ENCODE data around the gene KCNT1.

The KCNT1 gene

DNA sequence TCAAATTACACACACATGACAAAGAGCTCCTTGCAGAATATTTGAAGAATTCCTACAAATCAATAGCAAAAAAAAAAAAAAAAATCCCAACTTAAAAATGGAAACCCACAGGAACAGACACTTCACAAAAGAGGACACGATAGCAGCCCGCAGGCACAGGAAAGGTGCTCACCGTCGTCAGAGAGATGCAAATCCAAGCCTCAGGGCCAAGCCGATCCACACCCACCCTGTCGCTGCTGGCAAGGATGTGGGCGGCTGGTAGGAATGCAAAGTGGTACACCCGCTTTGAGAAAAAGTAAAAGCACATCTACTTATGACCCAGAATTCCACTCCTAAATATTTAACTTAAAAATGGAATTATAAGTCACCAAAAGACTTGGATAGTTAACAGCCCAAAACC lies 28.0 kb upstream of the KCNT1 start:
- DNase-seq, result no peak

DNA sequence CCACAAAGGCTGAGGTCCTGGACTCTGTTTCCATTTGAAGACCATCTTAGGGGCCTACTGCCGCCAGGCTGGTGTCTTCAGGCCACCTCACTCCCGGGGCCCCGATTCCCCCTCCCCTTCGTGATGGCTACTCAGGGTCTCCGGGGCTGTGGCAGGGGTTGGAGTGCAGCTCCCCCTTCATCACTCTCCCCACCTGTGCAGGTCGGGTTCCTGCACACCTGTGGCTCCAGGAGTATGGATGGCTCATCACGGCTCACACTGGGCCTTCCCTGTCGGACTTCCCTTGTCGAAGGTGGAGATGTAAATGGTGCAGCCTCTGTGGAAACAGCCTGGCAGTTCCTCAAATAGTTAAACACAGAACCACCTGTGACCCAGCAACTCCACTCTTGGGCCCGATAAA lies 27.0 kb upstream of the KCNT1 start:
- no peak for DNase-seq

DNA sequence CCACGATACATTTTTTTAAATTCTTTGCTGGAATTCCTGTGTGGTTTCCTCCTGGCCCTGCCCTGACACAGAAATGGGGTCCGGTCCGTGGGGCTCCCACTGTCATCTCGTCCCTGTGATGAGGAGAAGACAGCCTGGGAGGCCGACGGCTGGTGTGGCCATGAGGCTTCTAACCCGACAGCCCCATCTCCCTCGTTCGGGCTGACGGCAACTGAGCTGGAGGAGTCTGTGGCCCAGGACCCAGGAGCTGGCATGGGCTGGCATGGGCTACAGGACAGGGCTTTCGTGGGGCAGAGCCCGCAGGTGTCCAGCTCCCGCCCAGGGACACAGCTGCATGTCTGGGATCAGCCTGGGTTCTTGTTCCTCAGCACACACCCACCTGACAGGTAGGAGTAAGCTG lies 25.1 kb upstream of the KCNT1 start:
- no peak for DNase-seq

DNA sequence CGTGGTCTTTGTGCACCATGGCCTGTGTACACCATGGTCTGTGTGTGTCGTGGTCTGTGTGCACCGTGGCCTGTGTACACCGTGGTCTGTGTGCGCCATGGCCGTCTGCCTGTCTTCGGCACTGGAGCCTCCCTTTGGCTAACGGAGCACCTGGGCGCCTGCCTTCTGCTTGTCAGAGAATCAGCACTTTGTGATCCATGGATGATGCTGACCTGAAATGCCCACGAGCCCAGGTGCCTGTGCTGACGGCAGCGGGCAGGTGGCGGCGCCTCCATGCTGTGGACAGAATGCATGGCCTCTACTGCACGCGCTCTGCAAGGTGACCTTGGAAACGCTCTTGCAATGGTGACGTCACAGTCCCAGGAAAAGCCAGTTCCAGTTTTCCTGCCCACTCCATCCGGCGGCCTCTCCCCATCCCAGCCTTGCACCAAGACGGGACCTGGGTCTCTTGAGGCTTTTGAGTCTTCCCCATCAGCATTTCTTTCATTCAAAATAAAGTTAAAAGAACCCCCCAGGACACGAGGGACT lies 24.3 kb upstream of the KCNT1 start:
- DNase-seq, result no peak

DNA sequence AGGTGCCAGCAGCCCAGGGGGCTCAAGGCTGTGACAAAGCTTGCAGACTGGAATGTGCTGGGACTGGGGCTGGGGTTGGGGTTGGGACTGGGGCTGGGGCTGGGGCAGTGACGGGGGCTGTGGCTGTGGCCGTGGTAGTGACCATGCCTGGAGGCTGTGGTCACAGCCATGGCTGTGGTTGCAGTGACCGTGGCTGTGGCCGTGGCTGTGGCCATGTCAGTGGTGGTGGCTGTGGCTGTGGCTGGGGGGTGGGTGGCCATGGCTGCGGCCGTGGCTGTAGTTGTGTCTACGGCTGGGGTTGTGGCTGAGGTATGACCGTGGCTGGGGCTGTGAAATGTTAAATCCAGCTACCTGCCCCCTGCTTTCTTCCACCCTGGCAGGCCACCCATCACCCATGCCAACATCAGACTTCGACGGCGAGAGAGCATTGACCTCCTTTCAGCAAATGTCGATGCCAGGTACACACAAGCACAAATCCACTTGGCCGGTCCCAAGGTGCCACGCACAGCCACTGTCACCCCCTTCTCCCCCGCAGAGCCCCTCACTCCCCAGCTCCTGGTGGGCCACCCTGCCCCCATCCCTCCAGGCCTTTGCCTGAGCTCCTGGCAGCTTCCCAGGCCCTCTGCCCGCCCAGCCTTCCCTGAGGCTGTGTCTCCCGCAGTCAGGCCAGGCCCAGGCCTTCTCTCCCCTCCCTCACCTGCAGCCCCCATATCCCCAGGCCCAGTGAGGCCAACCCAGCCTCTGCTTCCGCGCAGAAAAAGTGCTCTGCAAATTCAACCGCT lies 23.6 kb upstream of the KCNT1 start:
- no peak for DNase-seq

DNA sequence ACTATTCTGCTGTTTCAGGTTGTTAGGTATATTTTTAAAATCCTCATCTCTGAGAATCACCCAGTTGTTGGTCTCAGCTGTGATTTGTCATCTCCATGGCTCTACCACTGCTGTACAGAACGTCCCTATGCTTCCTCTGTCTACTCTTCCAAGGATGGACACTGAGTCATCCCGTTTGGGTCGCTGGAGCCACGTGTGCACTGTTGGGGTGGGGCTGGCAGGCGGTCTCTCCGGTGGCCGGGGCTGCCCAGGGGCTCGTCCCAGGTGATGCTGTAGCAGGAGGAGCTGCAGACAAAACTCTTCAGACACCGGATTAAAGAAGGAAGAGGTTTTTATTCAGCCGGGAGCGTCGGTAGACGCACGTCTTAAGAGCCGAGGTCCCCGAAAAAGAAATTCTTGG lies 21.9 kb upstream of the KCNT1 start:
- DNase-seq, result no peak

DNA sequence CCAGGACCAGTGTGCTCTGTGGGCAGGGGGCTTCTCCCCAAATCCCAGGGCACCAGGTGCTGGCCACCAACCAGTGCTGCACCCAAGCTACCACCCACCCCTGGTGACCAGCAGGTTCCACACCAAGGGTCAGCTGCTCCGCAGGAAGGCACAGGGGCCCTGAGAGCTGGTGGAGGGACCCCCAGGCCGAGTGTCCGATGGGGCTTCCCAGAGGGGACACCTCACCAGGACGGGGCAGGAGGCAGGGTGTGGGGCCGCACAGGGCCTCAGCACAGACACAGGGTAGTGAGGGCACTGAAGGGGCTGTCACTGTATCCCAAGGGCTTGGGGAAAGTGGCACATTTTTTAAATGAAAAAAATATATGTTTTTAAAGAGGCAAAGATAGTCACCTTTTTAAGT lies 20.8 kb upstream of the KCNT1 start:
- DNase-seq, result no peak

DNA sequence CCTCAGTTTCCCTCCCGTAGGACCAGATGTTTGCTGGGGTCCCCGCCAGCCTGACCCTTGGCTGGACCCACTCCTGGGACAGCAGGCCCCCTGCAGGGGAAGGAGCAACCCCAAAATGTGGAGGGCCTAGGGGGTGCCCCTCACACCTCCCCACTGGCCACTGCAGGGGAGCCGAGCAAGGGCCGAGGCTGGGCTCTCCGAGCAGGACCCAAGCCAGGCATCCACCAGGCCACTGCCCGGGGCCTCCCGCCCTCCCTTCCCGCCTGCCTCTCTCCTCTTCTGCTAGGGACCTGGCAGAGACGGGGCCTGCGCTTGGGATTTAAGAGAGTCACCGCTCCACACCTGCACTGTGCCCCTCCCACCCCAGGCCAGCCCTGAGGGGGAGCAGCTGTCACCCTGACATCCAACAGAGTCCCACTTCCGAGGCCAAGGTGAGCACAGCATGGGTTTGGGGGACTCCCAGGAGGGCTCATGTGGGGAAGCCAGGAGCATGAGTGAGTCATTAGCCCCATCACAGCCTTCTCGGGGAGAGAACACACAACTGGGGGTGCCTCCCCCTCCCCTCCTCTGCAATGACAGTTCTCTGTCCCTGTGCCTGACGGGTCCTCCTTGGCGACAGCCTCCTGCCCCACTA lies 18.5 kb upstream of the KCNT1 start:
- DNase-seq, result no peak

DNA sequence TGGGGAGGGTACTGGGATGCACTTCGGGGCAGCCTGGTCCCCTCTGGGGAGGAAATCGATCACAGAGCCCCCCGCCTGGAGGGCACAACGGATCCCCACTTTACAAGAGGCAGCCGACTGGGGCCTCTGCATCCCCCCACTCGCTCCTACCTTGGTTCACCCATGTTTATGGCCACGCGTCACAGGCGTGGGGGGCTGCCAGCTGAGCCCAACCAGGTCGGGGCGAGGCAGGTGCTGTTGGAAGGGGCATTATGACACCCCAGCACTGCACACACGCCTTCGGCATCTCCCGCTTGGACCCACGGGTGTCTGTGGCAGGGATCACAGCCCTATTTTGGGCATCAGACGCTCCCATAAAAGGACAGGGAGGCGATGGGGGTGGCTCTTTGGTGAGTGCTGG lies 17.3 kb upstream of the KCNT1 start:
- no peak for DNase-seq

DNA sequence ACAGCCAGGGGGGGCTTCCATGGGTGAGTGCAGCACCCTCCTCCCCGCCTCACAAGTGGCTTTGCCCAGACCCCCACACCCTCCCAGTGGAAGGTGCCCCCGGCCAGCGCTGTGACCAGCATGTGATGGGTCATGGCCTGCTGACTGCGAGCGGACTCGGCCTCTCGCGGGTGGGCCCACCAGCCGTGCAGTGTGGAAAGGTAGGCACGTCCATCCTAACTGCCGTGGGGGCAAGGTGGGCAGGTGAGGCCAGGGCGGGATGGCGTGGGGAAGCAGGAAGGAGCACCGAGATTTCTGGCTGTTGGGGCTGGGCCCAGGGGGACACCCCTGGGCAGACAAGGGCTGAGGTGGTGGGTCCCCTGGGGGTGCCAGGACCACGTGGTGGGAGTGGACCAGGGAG lies 14.8 kb upstream of the KCNT1 start:
- no peak for DNase-seq

DNA sequence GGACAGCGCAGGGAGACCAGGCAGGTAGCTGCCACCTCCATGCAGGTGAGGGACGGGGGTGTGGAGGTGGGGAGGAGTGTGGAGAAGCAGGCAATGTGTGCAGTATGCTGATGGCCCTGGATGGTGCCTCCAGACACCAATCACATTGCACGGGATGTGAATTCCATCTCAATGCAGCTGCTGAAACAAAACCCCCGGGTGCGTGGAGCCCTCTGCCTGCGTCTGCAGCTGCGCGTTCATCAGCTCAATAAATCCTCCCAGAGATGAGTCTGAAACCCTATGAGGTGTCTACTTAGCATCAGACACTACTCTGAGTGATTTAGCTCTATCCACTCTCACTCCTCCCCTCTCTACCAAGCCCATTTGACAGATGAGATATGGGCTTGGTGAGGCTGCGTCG lies 13.0 kb upstream of the KCNT1 start:
- DNase-seq, result no peak

DNA sequence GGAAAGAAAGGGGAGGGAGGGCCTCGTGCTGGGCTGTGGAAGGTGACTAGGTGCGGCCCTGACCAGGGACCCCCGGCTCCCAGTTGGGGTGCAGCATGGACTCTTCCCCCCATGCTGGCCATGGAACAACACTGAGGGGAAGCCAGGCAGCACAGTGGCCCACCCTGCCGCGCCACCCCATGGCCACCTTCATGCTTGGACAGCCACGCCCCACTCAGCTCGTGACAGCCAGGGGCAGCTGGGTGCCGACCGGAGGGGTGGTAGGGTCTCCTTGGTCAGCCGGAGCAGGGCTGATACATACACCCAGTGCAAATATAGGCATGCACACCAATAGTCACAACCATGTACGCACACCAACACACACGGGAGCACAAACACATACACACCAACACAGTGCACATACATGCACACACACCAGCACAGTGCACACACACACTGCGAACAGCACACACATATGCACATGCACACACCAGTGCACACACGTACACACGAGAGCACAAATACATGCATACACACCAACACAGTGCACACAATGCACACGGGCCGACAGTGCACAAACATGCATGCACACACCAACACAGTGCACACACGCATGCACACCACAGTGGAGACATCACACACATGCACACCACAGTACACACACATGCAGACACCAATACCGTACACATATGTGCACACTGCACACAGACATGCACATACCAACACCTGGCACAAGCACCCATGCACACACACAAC lies 11.0 kb upstream of the KCNT1 start:
- no peak for DNase-seq

DNA sequence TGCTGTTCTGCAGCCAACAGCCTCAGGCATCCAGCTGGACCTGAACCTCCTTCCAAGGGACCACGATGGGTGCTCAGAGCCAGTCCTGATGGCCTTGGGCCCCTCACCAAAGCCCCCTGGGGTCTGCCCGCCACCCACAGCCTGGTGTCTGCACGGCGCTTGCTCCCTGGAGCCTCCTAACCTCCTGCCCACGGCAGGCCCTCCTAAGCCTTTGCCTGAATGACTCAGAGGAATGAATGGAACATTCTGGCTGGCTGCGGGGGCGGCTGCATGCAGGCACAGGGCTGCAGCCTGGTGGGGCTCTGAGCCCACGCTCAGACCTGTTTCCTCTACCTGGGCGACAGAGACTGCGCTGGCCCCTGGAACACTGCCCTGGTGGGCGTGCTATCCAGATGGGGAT lies 9.6 kb upstream of the KCNT1 start:
- no peak for DNase-seq

DNA sequence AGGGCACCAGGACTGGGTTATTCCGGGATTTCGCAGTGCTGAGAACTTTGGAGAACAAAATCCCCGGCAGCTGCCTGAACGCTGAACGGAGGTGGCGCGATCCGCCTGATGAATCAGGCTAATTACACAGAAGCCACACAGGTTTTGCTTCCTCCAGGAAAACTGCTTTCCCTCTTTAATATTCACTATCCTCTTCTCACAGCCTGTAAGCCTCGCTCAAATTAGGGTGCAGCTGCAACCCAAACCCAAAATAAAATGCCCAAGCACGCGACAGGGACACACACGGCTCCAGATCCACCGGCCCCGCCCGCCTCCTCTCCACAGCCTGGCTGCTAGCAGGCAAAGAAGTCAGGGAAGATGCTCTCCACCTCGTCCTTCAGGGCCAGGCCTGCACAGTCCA lies 8.7 kb upstream of the KCNT1 start:
- DNase-seq, result no peak

DNA sequence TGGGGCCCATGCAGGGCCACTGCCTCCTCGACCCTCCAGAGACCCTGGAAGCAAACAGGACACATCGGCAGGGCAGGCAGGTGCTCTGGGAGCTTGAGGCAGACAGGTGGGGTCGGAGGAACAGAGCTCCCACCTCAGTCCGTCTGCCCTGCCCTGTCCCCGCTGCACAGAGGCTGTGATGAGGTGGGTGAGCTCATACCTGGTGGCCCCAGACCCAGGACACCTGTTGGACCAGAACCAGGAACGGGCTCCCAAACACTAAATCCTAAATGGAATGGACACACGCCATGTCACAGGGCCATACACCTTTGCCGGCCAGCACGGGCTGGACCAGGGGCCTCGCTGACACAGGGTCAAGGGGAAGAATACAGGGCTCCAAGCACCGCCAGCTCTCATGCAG lies 8.2 kb upstream of the KCNT1 start:
- no peak for DNase-seq

DNA sequence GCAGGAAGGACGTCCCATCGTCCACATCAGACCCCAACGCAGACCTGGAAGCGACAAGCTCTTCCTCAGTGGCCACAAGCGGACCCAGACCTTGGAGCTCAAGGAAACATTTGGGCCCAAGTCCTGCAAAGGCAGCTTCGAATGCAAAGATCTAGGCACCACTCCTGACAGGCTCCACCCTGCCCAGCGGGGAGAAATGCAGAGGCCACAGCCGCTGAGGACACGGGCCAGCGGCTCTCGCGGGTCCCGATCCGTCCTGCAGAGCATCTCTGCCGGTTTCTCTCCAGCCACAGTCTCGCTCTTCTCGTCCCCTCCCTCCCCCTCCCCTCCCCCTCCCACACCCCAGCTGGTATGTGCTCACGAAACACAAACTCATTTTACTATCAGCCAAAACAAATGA lies 7.6 kb upstream of the KCNT1 start:
- no peak for DNase-seq

DNA sequence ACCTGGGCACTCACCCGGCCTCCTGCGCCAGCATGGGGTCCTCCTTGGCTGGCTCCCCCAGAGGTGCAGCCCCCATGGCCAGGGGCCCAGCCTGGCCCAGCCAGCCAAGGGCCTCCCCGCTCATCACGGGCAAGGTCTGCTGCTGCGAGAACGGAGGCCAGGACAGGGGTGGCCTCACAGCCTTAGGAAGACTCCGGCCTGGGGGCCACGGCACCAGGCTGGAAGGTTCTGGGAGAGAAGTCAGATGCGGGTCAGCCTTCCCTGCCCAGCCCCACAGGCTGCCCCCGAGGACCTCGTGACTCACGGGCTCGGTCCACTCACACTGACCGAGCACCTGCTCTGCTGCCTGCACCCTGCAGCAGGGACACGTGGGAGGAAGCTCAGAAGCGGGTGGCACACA lies 6.9 kb upstream of the KCNT1 start:
- no peak for DNase-seq

DNA sequence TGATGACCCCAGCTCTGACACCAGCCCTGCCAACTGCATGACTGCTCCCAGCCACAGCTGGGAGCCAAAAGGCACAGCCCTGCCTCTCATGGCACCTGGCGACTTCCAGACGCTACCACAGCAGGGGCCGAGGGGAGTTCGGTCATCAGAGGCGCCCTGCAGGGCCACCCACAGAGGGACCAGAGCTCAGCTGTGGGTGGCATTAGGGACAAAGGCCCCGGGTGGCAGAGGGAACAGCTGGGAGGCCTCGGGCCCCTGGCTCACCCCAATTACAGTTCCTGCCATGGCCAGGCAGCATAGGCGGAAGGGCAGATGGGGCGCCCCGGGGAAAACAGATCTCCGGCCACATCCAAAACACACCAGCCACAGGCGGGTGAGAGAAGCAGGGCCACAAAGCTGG lies 6.3 kb upstream of the KCNT1 start:
- no peak for DNase-seq

DNA sequence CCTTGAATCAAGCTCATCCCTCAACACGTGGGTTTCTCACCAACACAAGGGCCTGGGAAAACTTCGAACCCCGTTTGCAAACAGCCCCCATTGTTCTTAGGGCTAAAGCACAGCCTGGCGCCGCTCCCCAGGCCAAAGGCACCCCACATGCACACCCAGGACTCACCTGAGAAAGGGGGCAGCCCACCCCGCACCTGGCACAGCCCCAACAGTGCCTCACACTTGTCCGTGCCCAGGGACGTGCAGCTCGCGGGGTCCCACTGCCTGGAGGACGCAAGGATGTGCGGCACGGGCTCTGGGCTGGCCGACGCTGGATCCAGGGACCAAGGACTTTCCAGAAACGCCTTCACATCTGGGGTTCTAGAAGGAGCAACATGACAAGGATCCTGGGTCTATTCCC lies 5.5 kb upstream of the KCNT1 start:
- DNase-seq, result no peak

DNA sequence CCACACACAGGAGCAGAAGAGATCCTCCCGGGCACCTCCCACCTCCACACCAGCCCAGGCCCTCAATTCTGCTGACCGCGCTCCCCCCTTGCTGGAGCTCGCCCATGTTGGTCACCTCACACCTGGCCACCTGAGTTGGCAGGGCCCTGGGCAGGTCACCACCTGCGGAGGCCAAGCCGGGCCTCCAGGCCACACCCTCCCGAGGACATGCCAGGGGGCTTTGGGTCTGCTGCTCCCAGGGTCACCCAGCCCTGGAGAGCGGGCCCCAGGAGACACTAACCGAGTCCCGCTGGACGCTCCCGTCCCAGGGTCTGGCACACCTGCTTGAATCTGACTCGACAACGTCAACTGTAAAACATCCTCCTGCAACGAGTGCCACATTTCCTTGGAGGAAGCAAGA lies 4.8 kb upstream of the KCNT1 start:
- DNase-seq, result no peak

DNA sequence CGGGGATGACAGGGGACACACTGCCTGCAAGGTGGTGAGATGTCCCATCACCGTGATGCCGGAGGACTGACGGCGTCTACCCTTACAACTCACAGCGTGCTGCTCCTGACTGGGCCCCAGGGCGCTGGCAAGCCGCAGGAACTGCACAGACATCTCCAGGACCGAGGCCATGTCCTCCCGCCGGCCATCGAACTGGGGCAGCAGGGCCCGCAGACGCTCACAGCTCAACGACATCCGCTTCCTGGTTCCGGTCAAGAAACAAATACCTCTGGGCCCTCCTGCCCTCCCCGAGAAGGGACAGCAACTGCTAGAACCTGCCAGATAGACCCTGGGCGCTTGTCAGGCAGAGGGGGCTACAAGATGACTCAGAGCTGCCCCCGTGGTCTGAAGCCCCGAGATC lies 3.7 kb upstream of the KCNT1 start:
- no peak for DNase-seq

DNA sequence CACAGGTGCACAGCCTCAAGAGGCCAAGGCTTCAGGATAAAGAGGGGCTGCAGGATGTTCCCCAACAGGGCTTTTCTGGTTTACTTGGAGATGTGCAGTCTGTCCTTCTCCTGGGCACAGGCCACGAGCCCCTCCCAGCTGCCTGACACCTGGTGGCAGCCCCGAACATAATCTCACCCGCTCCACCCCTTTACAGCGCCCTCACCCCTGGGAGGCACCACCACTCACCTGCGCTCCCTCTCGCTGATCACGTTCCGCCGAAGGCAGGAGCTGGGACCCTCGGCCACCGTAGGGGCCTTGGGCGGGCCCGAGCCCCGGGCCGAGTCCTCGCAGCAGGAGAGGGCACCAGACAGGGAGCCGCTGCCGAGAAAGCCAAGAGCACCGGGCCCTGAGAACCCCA lies 3.2 kb upstream of the KCNT1 start:
- no peak for DNase-seq

DNA sequence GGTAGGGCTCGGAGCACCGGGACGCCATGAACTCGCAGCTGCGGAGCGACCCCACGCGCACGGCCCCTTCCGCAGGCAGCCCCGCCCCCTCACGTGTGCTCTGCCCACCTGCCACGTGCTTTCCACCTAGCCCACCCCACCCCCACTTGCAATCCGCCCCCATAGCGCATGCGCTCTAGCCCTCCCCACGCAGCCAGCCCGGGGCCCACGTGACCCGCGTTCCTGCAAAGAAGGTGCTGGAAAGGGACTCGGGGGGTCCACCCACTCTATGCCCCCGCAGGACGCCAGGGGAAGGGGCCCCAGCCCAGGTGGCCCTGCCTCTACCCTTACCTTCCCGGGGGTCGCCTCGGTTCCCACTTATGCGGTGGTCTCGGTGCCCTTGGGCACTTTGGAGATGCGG lies 2.5 kb upstream of the KCNT1 start, which contains the start of gene SOHLH1:
Gene SOHLH1, minus strand, starts transcription at position 42 of the 400 bp plus-strand sequence. Its CDS starts 14 bp downstream, at position 28.
- DNase-seq, result no peak

DNA sequence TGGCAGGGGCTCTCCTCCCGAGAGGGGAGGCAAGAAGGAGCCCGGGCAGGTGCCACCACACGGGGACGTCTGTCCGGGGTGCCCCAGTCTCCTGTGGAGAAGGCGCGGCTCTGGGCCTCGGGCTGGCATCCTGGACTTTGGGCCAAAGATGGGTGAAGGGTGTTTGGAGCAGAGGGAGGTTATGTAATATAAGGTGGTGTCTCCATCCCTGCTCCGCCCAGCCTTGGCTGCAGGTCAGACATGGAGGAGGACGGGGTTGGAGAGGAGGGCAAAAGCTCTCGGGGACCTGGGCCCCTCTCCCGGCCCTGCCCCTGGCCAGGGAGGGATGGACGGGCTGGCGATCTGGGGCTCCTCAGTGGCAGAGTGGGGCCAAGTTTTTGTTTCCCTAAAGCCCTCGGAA lies 1.5 kb upstream of the KCNT1 start:
- DNase-seq, result no peak
